ENCODE data around the gene PCDHGA10.
A peak's percentile ranks its signal among the peaks of the same experiment; 100 is the strongest.

PCDHGA10 gene

DNA sequence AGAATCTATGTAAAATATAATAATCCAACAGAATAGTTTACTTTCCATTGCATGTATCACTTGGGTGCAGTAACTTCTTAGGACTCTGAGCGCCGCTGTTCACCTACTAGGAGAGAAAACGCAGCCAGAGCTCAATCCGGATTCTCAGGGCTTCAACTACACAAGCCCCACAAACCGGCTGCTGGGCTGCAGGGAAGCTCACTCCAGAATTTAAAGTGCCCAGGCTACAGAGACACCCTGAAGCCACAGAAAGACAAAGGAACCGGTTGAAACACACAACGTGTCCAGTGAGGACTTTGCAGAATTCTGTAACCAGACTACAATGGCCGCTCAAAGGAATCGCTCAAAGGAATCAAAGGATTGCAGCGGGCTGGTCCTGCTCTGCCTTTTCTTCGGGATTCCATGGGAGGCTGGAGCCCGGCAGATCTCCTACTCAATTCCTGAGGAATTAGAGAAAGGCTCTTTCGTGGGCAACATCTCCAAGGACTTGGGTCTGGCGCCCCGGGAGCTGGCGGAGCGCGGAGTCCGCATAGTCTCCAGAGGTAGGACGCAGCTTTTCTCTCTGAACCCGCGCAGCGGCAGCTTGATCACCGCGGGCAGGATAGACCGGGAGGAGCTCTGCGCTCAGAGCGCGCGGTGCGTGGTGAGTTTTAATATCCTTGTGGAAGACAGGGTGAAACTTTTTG lies at the start of gene PCDHGA10:
TSS of gene PCDHGA10 (plus strand) at position 134 of the 686 bp plus-strand sequence. CDS start at position 323, 189 bp downstream.
- TF ChIP-seq, protein P1, sequence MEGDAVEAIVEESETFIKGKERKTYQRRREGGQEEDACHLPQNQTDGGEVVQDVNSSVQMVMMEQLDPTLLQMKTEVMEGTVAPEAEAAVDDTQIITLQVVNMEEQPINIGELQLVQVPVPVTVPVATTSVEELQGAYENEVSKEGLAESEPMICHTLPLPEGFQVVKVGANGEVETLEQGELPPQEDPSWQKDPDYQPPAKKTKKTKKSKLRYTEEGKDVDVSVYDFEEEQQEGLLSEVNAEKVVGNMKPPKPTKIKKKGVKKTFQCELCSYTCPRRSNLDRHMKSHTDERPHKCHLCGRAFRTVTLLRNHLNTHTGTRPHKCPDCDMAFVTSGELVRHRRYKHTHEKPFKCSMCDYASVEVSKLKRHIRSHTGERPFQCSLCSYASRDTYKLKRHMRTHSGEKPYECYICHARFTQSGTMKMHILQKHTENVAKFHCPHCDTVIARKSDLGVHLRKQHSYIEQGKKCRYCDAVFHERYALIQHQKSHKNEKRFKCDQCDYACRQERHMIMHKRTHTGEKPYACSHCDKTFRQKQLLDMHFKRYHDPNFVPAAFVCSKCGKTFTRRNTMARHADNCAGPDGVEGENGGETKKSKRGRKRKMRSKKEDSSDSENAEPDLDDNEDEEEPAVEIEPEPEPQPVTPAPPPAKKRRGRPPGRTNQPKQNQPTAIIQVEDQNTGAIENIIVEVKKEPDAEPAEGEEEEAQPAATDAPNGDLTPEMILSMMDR (IDR thresholded peaks at IDR 0.05) = peak; percentile 16 to 20
- Histone ChIP-seq H3K27me3 (no peaks in the 10 kb centered on the region), H3K27ac (no peak within 1 kb of the TSS), H3K36me3 (peaks cover 5 to 64% (median 62%) of the 10 kb centered on the region in 3 donors), H3K4me3 (peak within 1 kb of the TSS; percentile 22 to 26), H3K4me1 (no peaks in the 10 kb centered on the region), H3K9me3 (peaks cover 19 to 97% (median 86%) of the 10 kb centered on the region in 3 donors)
- intact Hi-C loops (cut with DNase I; ENCODE audit: low total_unique reads) = loop anchor here (10.0 kb wide), 2 partner anchors 88 to 142 kb away; partner anchors contain the start of gene TAF7
- DNase-seq = peak; percentile 41 to 56

DNA sequence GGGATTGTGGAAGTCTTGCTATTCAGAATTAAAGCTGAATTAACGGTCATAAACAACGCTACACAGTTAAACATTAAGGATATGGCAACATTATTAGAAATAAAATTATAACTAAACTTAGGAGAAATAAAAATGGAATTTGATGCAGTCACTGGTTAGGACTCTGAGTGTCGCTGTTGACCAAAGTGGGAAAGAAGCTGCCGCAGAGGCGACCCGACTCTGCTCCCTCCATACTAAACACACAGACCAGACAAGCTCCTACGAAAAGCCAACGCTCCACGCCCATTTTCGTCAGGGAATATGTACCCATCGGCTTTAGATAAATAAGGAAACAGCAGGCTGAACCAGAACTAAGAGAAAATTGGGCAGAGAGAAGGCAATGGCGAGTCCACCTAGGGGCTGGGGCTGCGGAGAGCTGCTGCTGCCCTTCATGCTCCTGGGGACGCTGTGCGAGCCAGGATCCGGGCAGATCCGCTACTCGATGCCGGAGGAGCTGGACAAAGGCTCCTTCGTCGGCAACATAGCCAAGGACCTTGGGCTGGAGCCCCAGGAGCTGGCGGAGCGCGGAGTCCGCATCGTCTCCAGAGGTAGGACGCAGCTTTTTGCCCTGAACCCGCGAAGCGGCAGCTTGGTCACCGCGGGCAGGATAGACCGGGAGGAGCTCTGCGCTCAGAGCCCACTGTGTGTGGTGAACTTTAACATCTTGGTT lies 48.7 kb upstream of the PCDHGA10 start, which contains the start of gene PCDHGA5:
TSS of gene PCDHGA5 (plus strand) at position 211 of the 709 bp plus-strand sequence. CDS start at position 380, 169 bp downstream.
- DNase-seq = no peak
- Histone ChIP-seq H3K4me3 (peak within 1 kb of the TSS; percentile 14 to 29), H3K36me3 (peaks cover 0 to 34% (median 34%) of the 10 kb centered on the region in 3 donors), H3K9me3 (peaks cover 21 to 98% (median 84%) of the 10 kb centered on the region in 3 donors), H3K27ac (no peak within 1 kb of the TSS), H3K4me1 (no peaks in the 10 kb centered on the region), H3K27me3 (peaks cover 0 to 3% of the 10 kb centered on the region in 2 donors)
- intact Hi-C loops (cut with DNase I; ENCODE audit: low total_unique reads) = no loop called here
- TF ChIP-seq, protein P1 (IDR thresholded peaks at IDR 0.05) = no peak

DNA sequence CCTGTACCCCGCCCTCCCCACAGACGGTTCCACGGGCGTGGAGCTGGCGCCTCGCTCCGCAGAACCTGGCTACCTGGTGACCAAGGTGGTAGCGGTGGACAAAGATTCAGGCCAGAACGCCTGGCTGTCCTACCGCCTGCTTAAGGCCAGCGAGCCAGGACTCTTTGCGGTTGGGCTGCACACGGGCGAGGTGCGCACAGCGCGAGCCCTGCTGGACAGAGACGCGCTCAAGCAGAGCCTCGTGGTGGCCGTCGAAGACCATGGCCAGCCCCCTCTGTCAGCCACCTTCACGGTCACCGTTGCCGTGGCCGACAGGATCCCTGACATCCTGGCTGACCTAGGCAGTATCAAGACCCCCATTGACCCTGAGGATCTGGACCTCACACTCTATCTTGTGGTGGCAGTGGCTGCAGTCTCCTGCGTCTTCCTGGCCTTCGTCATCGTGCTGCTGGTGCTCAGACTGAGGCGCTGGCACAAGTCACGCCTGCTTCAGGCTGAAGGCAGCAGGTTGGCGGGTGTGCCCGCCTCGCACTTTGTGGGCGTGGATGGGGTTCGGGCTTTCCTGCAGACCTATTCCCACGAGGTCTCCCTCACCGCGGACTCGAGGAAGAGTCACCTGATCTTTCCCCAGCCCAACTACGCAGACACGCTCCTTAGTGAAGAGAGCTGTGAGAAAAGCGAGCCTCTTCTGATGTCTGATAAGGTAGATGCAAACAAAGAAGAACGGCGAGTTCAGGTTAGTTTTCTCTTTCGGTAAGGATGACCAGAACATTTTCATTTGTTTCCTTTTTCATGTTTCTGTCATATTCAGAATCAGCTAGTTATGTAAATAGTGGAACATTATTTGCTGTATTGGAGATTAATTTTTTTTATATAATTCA lies 46.5 kb upstream of the PCDHGA10 start:
- H3K36me3 ChIP-seq = peaks cover 0 to 46% (median 37%) of the 10 kb centered on the region in 3 donors
- no peak for DNase-seq
- no peak overlapping the region for H3K27ac ChIP-seq
- peaks cover 0 to 3% of the 10 kb centered on the region in 2 donors for H3K27me3 ChIP-seq
- H3K9me3 ChIP-seq = peaks cover 21 to 98% (median 87%) of the 10 kb centered on the region in 3 donors
- intact Hi-C loops (cut with DNase I; ENCODE audit: low total_unique reads) = no loop called here
- no peaks in the 10 kb centered on the region for H3K4me1 ChIP-seq
- H3K4me3 ChIP-seq = no peak overlapping the region
- TF ChIP-seq, protein P1 (IDR thresholded peaks at IDR 0.05) = no peak

DNA sequence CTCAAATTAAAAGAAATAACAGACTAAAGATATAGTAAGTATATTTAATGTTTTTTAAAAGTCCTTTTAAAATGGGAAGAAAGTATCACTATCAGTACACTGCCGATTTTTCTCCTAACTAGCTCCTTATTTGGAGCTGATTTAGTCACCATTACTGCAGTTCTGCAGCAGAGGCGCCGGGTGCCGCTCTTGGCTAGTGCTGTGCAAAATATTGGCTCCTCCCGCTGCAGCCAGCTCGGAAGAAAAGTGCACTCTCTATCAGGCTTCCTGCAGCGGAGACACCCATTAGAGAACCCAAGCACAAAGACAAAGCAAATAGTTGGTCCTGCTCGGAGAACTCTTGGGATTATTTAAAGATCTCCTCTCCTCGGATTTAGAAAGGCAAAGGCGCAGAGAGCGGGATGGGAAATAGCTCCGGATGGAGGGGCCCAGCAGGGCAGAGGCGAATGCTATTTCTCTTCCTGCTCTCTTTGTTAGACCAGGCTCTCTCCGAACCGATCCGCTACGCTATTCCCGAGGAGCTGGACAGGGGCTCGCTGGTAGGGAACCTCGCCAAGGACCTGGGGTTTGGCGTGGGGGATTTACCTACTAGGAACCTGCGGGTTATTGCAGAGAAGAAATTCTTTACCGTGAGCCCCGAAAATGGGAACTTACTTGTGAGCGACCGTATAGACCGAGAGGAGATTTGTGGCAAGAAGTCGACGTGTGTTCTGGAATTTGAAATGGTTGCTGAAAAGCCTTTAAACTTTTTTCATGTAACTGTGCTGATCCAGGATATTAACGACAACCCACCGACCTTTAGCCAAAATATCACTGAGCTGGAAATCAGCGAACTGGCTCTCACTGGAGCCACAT lies 42.6 kb upstream of the PCDHGA10 start, which contains the start of gene PCDHGB3:
TSS of gene PCDHGB3 (plus strand) at position 249 of the 855 bp plus-strand sequence. CDS start at position 402, 153 bp downstream.
- Histone ChIP-seq H3K36me3 (peaks cover 0 to 67% (median 41%) of the 10 kb centered on the region in 3 donors), H3K4me3 (peak within 1 kb of the TSS; percentile 28 to 35), H3K27me3 (no peaks in the 10 kb centered on the region), H3K27ac (no peak within 1 kb of the TSS), H3K9me3 (peaks cover 17 to 99% (median 89%) of the 10 kb centered on the region in 3 donors), H3K4me1 (no peaks in the 10 kb centered on the region)
- peak in 1 of 2 donors; percentile 37 for DNase-seq
- intact Hi-C loops (cut with DNase I; ENCODE audit: low total_unique reads) = no loop called here
- TF ChIP-seq, protein P1 (IDR thresholded peaks at IDR 0.05) = peak in 1 of 2 experiments; percentile 28

Data from tibial artery (tissue), 4 donors.